Naive thymus-derived CD4-positive, alpha-beta T cell (primary cell): ENCODE data around the gene TAF11L10. TPM values are rescaled to one million over a fixed set of nuclear protein-coding genes. Genes with fewer than 3 reads are reported as not detected.
"Not testable (repeated sequence)": the region's sequence is repeated elsewhere in the genome, so short reads cannot be mapped to it uniquely, and the experiment has no call there.

Source experiments
- ATAC-seq: fragments of 150-1000 bp; cut with Tn5 transposase; 2 replicates; pipeline ENCODE4 v1.10.0; 2021; ENCODE audit warnings: mild to moderate bottlenecking, moderate library complexity
- CTCF ChIA-PET: fragments of 350-600 bp; sonication (Branson Sonifier 250); formaldehyde crosslinking; loops from one replicate; lab custom pipeline; 2021; ENCODE audit warnings: antibody characterized with exemption; lab: Charles Lee
- POLR2A ChIA-PET: fragments of 350-600 bp; sonication (Branson Sonifier 250); formaldehyde crosslinking; loops from one replicate; lab custom pipeline; 2021; ENCODE audit warnings: antibody characterized with exemption, inconsistent platforms; lab: Charles Lee
- DNase-seq, 9 donors: peaks; one replicate each; pipeline versions ENCODE4 v3.0.0 to v3.0.0-alpha.2; 2020 to 2022; ENCODE audit warnings: mixed read lengths in 1 of 9
- H3K27ac ChIP-seq: one replicate; pipeline ENCODE4 v1.7.0; 2013; ENCODE audit warnings: mild to moderate bottlenecking, low read depth, low read length, moderate library complexity
- H3K27me3 ChIP-seq, 2 donors: one replicate each; pipeline ENCODE4 v1.7.0; 2013; ENCODE audit warnings: low read length in 2 of 2, mild to moderate bottlenecking in 2 of 2, moderate library complexity in 2 of 2; ENCODE audit not compliant: control insufficient read depth in 2 of 2, insufficient read depth in 2 of 2
- H3K36me3 ChIP-seq, 3 experiments: 1 replicate in 2 of 3; 2 replicates in 1 of 3; pipeline ENCODE4 v1.7.0; 2013; ENCODE audit warnings: low read length in 3 of 3, mild to moderate bottlenecking in 3 of 3, moderate library complexity in 1 of 3; ENCODE audit not compliant: insufficient read depth in 3 of 3, control insufficient read depth in 2 of 3
- H3K4me1 ChIP-seq, 2 donors: one replicate each; pipeline ENCODE4 v1.7.0; 2013; ENCODE audit warnings: low read length in 2 of 2, mild to moderate bottlenecking in 2 of 2, moderate library complexity in 1 of 2; ENCODE audit not compliant: control insufficient read depth in 2 of 2, insufficient read depth in 2 of 2
- H3K4me3 ChIP-seq: 2 replicates; pipeline ENCODE4 v1.7.0; 2013; ENCODE audit warnings: mild to moderate bottlenecking, low read length
- H3K9me3 ChIP-seq, 3 experiments: 1 replicate in 2 of 3; 2 replicates in 1 of 3; pipeline ENCODE4 v1.7.0; 2013; ENCODE audit warnings: low read length in 3 of 3; ENCODE audit not compliant: control insufficient read depth in 2 of 3
- H3K27ac Mint-ChIP-seq, 9 donors: one replicate each; pipeline ENCODE4 v1.8.0; 2020 to 2022; ENCODE audit warnings: mixed read lengths in 9 of 9, mild to moderate bottlenecking in 8 of 9, moderate library complexity in 5 of 9, inconsistent platforms in 2 of 9
- H3K27me3 Mint-ChIP-seq, 5 donors: one replicate each; pipeline ENCODE4 v1.8.0; 2021 to 2022; ENCODE audit warnings: mixed read lengths in 5 of 5, mild to moderate bottlenecking in 1 of 5
- H3K36me3 Mint-ChIP-seq, 5 donors: one replicate each; pipeline ENCODE4 v1.8.0; 2020 to 2022; ENCODE audit warnings: mixed read lengths in 5 of 5, mild to moderate bottlenecking in 3 of 5, inconsistent platforms in 1 of 5
- H3K4me1 Mint-ChIP-seq, 7 donors: one replicate each; pipeline ENCODE4 v1.8.0; 2020 to 2022; ENCODE audit warnings: mixed read lengths in 7 of 7, mild to moderate bottlenecking in 3 of 7, inconsistent platforms in 1 of 7
- H3K4me3 Mint-ChIP-seq, 10 donors: one replicate each; pipeline ENCODE4 v1.8.0; 2020 to 2022; ENCODE audit warnings: mild to moderate bottlenecking in 10 of 10, mixed read lengths in 10 of 10, moderate library complexity in 6 of 10, inconsistent platforms in 2 of 10
- H3K9me3 Mint-ChIP-seq, 11 donors: one replicate each; pipeline ENCODE4 v1.8.0; 2020 to 2022; ENCODE audit warnings: mixed read lengths in 11 of 11, mild to moderate bottlenecking in 4 of 11, inconsistent platforms in 1 of 11, moderate library complexity in 1 of 11
- intact Hi-C, 2 donors: fragments of 100-400 bp; cut with micrococcal nuclease; formaldehyde crosslinking; loops; one replicate each; pipeline ENCODE4 v1.15.1; 2023
- polyA plus RNA-seq, 2 donors: library from polyadenylated mRNA; unstranded; fragments of 300-500 nt; fragmentation: Illumina TruSeq; gene quantifications; one replicate each; pipeline ENCODE4 v1.2.3, GENCODE V29; 2021
- total RNA-seq, 6 experiments: library from RNA in 5 of 6; stranded (reverse) in 5 of 6; gene quantifications; 1 replicate in 5 of 6; 2 replicates in 1 of 6; pipeline ENCODE4 v1.2.3 and lab custom pipeline; 2021 to 2026

Gene TAF11L10
- total and polyA plus RNA-seq, 7 experiments from 2014 or later: not detected

GRCh38 chr5:17610092-17610491 is 12.5 kb upstream of the TAF11L10 start, which contains the start of gene TAF11L12:
TAF11L12 (plus strand) TSS chr5:17610392.
- POLR2A ChIA-PET, ATAC-seq, H3K4me3 Mint-ChIP-seq, H3K4me3 ChIP-seq, CTCF ChIA-PET, H3K27ac ChIP-seq, intact Hi-C loops, H3K27me3 Mint-ChIP-seq, H3K36me3 ChIP-seq, H3K9me3 ChIP-seq, H3K27ac Mint-ChIP-seq, H3K27me3 ChIP-seq, H3K4me1 ChIP-seq, H3K36me3 Mint-ChIP-seq, H3K4me1 Mint-ChIP-seq, DNase-seq: not testable (repeated sequence)
- H3K9me3 Mint-ChIP-seq: peaks cover 0 to 26% (median 9%) of the 10 kb centered on the region in 11 donors

DNA sequence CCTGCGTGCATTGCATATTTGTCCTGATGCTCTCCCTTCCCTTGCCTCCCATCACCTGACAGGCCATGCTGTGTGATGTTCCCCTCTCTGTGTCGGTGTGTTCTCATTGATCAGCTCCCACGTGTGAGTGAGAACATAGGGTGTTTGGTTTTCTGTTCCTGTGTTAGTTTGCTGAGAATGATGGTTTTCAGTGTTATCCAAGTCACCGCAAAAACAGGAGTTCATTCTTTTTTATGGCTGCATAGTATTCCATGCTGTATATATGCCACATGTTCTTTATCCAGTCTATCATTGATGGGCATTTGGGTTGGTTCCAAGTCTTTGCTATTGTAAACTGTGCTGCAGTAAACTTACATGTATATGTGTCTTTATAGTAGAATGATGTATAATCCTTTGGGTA is 9.8 kb upstream of the TAF11L10 start:
- DNase-seq, intact Hi-C loops, H3K4me1 ChIP-seq, H3K27me3 Mint-ChIP-seq, POLR2A ChIA-PET, H3K9me3 ChIP-seq, H3K27ac ChIP-seq, H3K4me3 Mint-ChIP-seq, ATAC-seq, CTCF ChIA-PET, H3K36me3 ChIP-seq, H3K4me1 Mint-ChIP-seq, H3K27ac Mint-ChIP-seq, H3K36me3 Mint-ChIP-seq, H3K4me3 ChIP-seq, H3K27me3 ChIP-seq: not testable (repeated sequence)
- H3K9me3 Mint-ChIP-seq: peaks cover 0 to 24% (median 9%) of the 10 kb centered on the region in 11 donors

- H3K4me3 ChIP-seq: no peak overlapping the region
- H3K36me3 ChIP-seq: no peaks in the 10 kb centered on the region
- H3K9me3 ChIP-seq: no peaks in the 10 kb centered on the region
- Mint-ChIP-seq H3K4me1 (no peaks in the 10 kb centered on the region), H3K27ac (no peak overlapping the region), H3K27me3 (no peaks in the 10 kb centered on the region), H3K9me3 (peaks cover 2 to 20% (median 7%) of the 10 kb centered on the region in 11 donors), H3K4me3 (no peak overlapping the region), H3K36me3 (no peaks in the 10 kb centered on the region)
- H3K4me1 ChIP-seq: no peaks in the 10 kb centered on the region
- no peak for ATAC-seq
- CTCF ChIA-PET: no interaction called here
- H3K27ac ChIP-seq: no peak overlapping the region
- no peaks in the 10 kb centered on the region for H3K27me3 ChIP-seq
- DNase-seq: no peak
- intact Hi-C loops: no loop called here
- POLR2A ChIA-PET: no interaction called here
These were observed 7.3 kb upstream of the TAF11L10 start for GRCh38 chr5:17604951-17605350.

DNA sequence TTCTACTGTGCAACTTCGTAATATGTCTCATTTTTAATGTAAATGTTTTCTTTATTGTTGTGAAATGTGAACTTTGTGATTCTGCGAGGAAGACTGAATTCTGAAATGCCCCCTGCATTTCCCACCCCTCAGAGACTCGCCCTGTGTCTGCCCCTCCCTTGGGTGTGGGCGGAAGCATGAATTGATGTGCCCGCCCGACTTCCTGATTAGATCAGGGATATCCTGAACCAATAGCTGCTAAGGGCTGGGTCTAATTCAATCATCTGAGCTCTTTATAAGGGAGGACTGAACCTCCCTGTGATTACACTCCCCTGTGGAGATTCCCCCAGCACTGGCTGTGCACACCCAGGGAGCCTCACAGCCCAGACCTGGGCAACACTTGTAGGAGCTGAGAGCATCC is 6.3 kb upstream of the TAF11L10 start, which contains the start of gene TAF11L11:
TAF11L11 (plus strand) TSS at position 304 of the 400 bp plus-strand sequence.
- H3K27me3 Mint-ChIP-seq, ATAC-seq, H3K9me3 ChIP-seq, H3K36me3 ChIP-seq, H3K27ac Mint-ChIP-seq, H3K4me3 Mint-ChIP-seq, H3K27me3 ChIP-seq, H3K36me3 Mint-ChIP-seq, H3K27ac ChIP-seq, H3K4me1 ChIP-seq, H3K4me3 ChIP-seq, H3K4me1 Mint-ChIP-seq, intact Hi-C loops, DNase-seq, POLR2A ChIA-PET, CTCF ChIA-PET: not testable (repeated sequence)
- peaks cover 2 to 19% (median 7%) of the 10 kb centered on the region in 11 donors for H3K9me3 Mint-ChIP-seq

DNA sequence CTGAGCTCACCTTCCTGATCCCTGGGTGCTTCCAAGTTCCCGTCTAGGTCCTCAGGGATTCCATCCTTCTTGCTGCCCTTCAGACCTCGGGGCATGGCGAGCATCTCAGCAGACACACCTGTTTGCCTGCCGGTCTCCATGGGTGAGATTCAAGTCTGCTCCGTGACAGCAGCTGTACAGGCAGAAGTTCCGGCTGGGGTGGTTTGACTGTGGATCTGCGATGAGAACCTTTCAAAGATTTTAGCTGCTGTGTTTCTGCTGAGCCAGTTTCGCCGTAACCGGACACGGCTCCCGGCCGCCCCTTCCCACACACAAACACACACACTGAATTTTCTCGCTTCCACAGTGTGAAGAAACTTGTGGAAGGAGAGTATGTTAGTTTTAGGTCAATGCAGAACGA is 3.4 kb downstream of the TAF11L10 start, which contains the start of gene TAF11L9:
TAF11L9 (minus strand) TSS at position 140 of the 400 bp plus-strand sequence.
- CTCF ChIA-PET, H3K4me3 ChIP-seq, DNase-seq, H3K9me3 Mint-ChIP-seq, H3K36me3 ChIP-seq, H3K4me1 ChIP-seq, H3K27me3 Mint-ChIP-seq, H3K9me3 ChIP-seq, H3K4me3 Mint-ChIP-seq, ATAC-seq, H3K36me3 Mint-ChIP-seq, H3K27ac Mint-ChIP-seq, intact Hi-C loops, H3K4me1 Mint-ChIP-seq, H3K27me3 ChIP-seq, POLR2A ChIA-PET, H3K27ac ChIP-seq: not testable (repeated sequence)

DNA sequence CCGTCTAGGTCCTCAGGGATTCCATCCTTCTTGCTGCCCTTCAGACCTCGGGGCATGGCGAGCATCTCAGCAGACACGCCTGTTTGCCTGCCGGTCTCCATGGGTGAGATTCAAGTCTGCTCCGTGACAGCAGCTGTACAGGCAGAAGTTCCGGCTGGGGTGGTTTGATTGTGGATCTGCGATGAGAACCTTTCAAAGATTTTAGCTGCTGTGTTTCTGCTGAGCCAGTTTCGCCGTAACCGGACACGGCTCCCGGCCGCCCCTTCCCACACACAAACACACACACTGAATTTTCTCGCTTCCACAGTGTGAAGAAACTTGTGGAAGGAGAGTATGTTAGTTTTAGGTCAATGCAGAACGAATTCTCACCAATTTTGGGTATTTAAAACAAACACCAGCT is 6.8 kb downstream of the TAF11L10 start, which contains the start of gene TAF11L8:
TAF11L8 (minus strand) TSS at position 101 of the 400 bp plus-strand sequence.
- H3K27me3 Mint-ChIP-seq, POLR2A ChIA-PET, H3K4me1 Mint-ChIP-seq, H3K4me1 ChIP-seq, ATAC-seq, intact Hi-C loops, H3K4me3 ChIP-seq, H3K36me3 Mint-ChIP-seq, DNase-seq, CTCF ChIA-PET, H3K36me3 ChIP-seq, H3K27ac Mint-ChIP-seq, H3K9me3 ChIP-seq, H3K27ac ChIP-seq, H3K9me3 Mint-ChIP-seq, H3K27me3 ChIP-seq, H3K4me3 Mint-ChIP-seq: not testable (repeated sequence)

DNA sequence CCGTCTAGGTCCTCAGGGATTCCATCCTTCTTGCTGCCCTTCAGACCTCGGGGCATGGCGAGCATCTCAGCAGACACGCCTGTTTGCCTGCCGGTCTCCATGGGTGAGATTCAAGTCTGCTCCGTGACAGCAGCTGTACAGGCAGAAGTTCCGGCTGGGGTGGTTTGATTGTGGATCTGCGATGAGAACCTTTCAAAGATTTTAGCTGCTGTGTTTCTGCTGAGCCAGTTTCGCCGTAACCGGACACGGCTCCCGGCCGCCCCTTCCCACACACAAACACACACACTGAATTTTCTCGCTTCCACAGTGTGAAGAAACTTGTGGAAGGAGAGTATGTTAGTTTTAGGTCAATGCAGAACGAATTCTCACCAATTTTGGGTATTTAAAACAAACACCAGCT is 12.0 kb downstream of the TAF11L10 start, which contains the start of gene TAF11L7:
TAF11L7 (minus strand) TSS at position 101 of the 400 bp plus-strand sequence.
- H3K36me3 Mint-ChIP-seq: not testable (repeated sequence)

More for the DNA sequence above, 12.0 kb downstream of the TAF11L10 start, which contains the start of gene TAF11L7:
- H3K4me3 Mint-ChIP-seq, POLR2A ChIA-PET, H3K27ac ChIP-seq, DNase-seq, H3K4me1 ChIP-seq, H3K27me3 ChIP-seq, intact Hi-C loops, ATAC-seq, CTCF ChIA-PET, H3K4me1 Mint-ChIP-seq, H3K36me3 ChIP-seq, H3K27me3 Mint-ChIP-seq, H3K9me3 Mint-ChIP-seq, H3K9me3 ChIP-seq, H3K4me3 ChIP-seq, H3K27ac Mint-ChIP-seq: not testable (repeated sequence)
